ENCODE measurements around the gene ZNF770.

ZNF770 gene

GRCh38 chr15:34988027-34988902, at the start of gene ZNF770:
ZNF770 (minus strand) TSS chr15:34988287; CDS start chr15:34983434, 4,853 bp downstream.
- DNase-seq, result peak; percentile 55

- DNase-seq, result no peak
Observed at GRCh38 chr15:35028235-35028984, 40.3 kb upstream of the ZNF770 start.

GRCh38 chr15:35023804-35024203, 35.7 kb upstream of the ZNF770 start:
- DNase-seq, result no peak

- DNase-seq, result no peak
Observed at GRCh38 chr15:35020974-35021373, 32.9 kb upstream of the ZNF770 start.

- DNase-seq, result no peak
Observed at GRCh38 chr15:35019404-35020327, 31.6 kb upstream of the ZNF770 start.

GRCh38 chr15:35014241-35014640, 26.2 kb upstream of the ZNF770 start:
- no peak for DNase-seq

- no peak for DNase-seq
Observed at GRCh38 chr15:35013370-35013769, 25.3 kb upstream of the ZNF770 start.

GRCh38 chr15:35007397-35007796, 19.3 kb upstream of the ZNF770 start:
- no peak for DNase-seq

GRCh38 chr15:35005933-35006332, 17.8 kb upstream of the ZNF770 start:
- no peak for DNase-seq

GRCh38 chr15:35003928-35004327, 15.8 kb upstream of the ZNF770 start:
- DNase-seq, result no peak

GRCh38 chr15:35000511-35000910, 12.4 kb upstream of the ZNF770 start:
- no peak for DNase-seq

- no peak for DNase-seq
Observed at GRCh38 chr15:34999906-35000305, 11.8 kb upstream of the ZNF770 start.

- DNase-seq, result no peak
Observed at GRCh38 chr15:34994925-34995324, 6.8 kb upstream of the ZNF770 start.

- no peak for DNase-seq
Observed at GRCh38 chr15:34993877-34994276, 5.8 kb upstream of the ZNF770 start.

- DNase-seq, result no peak
Observed at GRCh38 chr15:34993412-34993811, 5.3 kb upstream of the ZNF770 start.

GRCh38 chr15:34987609-34988026, 469 bp downstream of the ZNF770 start:
- no peak for DNase-seq

- no peak for DNase-seq
Observed at GRCh38 chr15:34986771-34987480, 1.2 kb downstream of the ZNF770 start.

- no peak for DNase-seq
Observed at GRCh38 chr15:34986326-34986725, 1.8 kb downstream of the ZNF770 start.

- no peak for DNase-seq
Observed at GRCh38 chr15:34984889-34985630, 3.0 kb downstream of the ZNF770 start.

GRCh38 chr15:34976743-34977142, 11.3 kb downstream of the ZNF770 start:
- no peak for DNase-seq

- DNase-seq, result no peak
Observed at GRCh38 chr15:34976073-34976472, 12.0 kb downstream of the ZNF770 start.

GRCh38 chr15:34973512-34973911, 14.6 kb downstream of the ZNF770 start:
- no peak for DNase-seq
